GM13976 (cell line): Measurements from ENCODE around the gene ZNFX1.

ENCODE experiments used
- DNase-seq: peaks from one replicate; pipeline ENCODE4 v3.0.0; 2012; ENCODE audit warnings: low spot score
- CTCF ChIP-seq: IDR thresholded peaks from 2 replicates; pipeline ENCODE4 v1.5.1; 2012; ENCODE audit warnings: borderline replicate concordance, mild to moderate bottlenecking; ENCODE audit not compliant: insufficient read depth; ENCODE audit errors: extremely low read depth, missing control alignments, control extremely low read depth
- in situ Hi-C: fragments of 300-500 bp; cut with MboI; formaldehyde crosslinking; loops from one replicate; pipeline ENCODE4 v1.12.0; 2022; ENCODE audit warnings: low sequenced_read_pairs, mixed read lengths, inconsistent platforms; ENCODE audit not compliant: unreplicated experiment

The ZNFX1 gene

GRCh38 chr20:49287555-49288249, 9.8 kb upstream of the ZNFX1 start:
- in situ Hi-C loops, result no loop called here
- no peak for DNase-seq
- no peak for TF ChIP-seq CTCF

- DNase-seq, result no peak
- no peak for TF ChIP-seq CTCF
- in situ Hi-C loops, result no loop called here
Observed at GRCh38 chr20:49286689-49287551, 9.1 kb upstream of the ZNFX1 start.

GRCh38 chr20:49285813-49286494, 8.1 kb upstream of the ZNFX1 start:
- DNase-seq, result no peak
- no peak for TF ChIP-seq CTCF
- in situ Hi-C loops, result no loop called here

- no peak for DNase-seq
Observed at GRCh38 chr20:49285233-49285668, 7.4 kb upstream of the ZNFX1 start.

GRCh38 chr20:49284818-49285217, 7.0 kb upstream of the ZNFX1 start:
- in situ Hi-C loops, result no loop called here
- DNase-seq, result no peak

More at GRCh38 chr20:49285233-49285668, 7.4 kb upstream of the ZNFX1 start:
- TF ChIP-seq CTCF, result no peak
- in situ Hi-C loops, result no loop called here

More at GRCh38 chr20:49284818-49285217, 7.0 kb upstream of the ZNFX1 start:
- no peak for TF ChIP-seq CTCF
